Transverse colon (tissue), 3 donors: ENCODE data around the gene CHAD.

Source experiments
- CTCF ChIP-seq, 5 experiments: fragments of 200-600 bp in 3 of 5; fragments of 450-650 bp in 2 of 5; sonication (generic) in 3 of 5; IDR thresholded peaks; 1 replicate in 2 of 5; 2 replicates in 3 of 5; pipeline ENCODE4 v1.5.1; 2016 to 2017; ENCODE audit warnings: antibody characterized with exemption in 5 of 5, inconsistent platforms in 3 of 5, mild to moderate bottlenecking in 2 of 5, moderate library complexity in 1 of 5
- EP300 ChIP-seq: sonication (generic); formaldehyde crosslinking; IDR thresholded peaks from one replicate; pipeline ENCODE4 v1.6.1; 2017; ENCODE audit warnings: antibody characterized with exemption, low read depth
- POLR2A ChIP-seq: fragments of 450-650 bp; IDR thresholded peaks from one replicate; pipeline ENCODE4 v1.6.1; 2016; ENCODE audit warnings: antibody characterized with exemption, mild to moderate bottlenecking, moderate library complexity

- TF ChIP-seq POLR2A = no peak
- TF ChIP-seq CTCF (IDR thresholded peaks at IDR 0.05) = no peak
- TF ChIP-seq EP300 = no peak
These were observed 22.8 kb upstream of the CHAD start for GRCh38 chr17:50491505-50491904.
